GM12878 (cell line): ENCODE measurements around the gene TMEM138.

Source experiments
- ATF3 ChIP-seq: IDR thresholded peaks from 2 replicates; pipeline ENCODE4 v1.6.1; 2011; ENCODE audit warnings: low read depth, mild to moderate bottlenecking, low read length, moderate library complexity, borderline replicate concordance; ENCODE audit errors: extremely low read depth
- CEBPB ChIP-seq, 2 experiments: fragments of 150-350 bp in 1 of 2; IDR thresholded peaks; 2 replicates each; pipeline ENCODE4 v1.6.1; 2012 to 2014; ENCODE audit warnings: low read depth in 2 of 2, low read length in 2 of 2, borderline replicate concordance in 1 of 2, inconsistent platforms in 1 of 2
- CTCF ChIP-seq, 3 experiments: IDR thresholded peaks in 2 of 3; conservative IDR thresholded peaks in 1 of 3; 2 replicates each; pipeline ENCODE4 v1.5.1; 2011; ENCODE audit warnings: low read depth in 3 of 3, low read length in 3 of 3, mild to moderate bottlenecking in 3 of 3, control low read depth in 2 of 3, moderate library complexity in 2 of 3, inconsistent platforms in 1 of 3, mixed read lengths in 1 of 3; ENCODE audit not compliant: control insufficient read depth in 2 of 3, insufficient read depth in 1 of 3; ENCODE audit errors: extremely low read depth in 1 of 3
- E2F4 ChIP-seq: IDR thresholded peaks from 2 replicates; pipeline ENCODE4 v1.6.1; 2012; ENCODE audit warnings: low read depth, low read length, improper control_type of control experiment
- EZH2 ChIP-seq: IDR thresholded peaks from 2 replicates; pipeline ENCODE4 v1.6.1; 2012; ENCODE audit warnings: low read depth, mild to moderate bottlenecking, control low read depth, inconsistent platforms, low read length, borderline replicate concordance; ENCODE audit not compliant: control insufficient read depth
- KDM1A ChIP-seq: fragments of 200-600 bp; sonication (generic); IDR thresholded peaks from 2 replicates; pipeline ENCODE4 v1.6.1; 2016; ENCODE audit warnings: borderline replicate concordance
- MTA3 ChIP-seq: IDR thresholded peaks from 2 replicates; pipeline ENCODE4 v1.6.1; 2012; ENCODE audit warnings: low read length, inconsistent platforms, borderline replicate concordance
- POLR2A ChIP-seq: IDR thresholded peaks from 2 replicates; pipeline ENCODE4 v1.6.1; 2011; ENCODE audit warnings: low read depth, mild to moderate bottlenecking, low read length
- REST ChIP-seq: IDR thresholded peaks from 2 replicates; pipeline ENCODE4 v1.6.1; 2012; ENCODE audit warnings: mild to moderate bottlenecking, low read depth, low read length
- TAF1 ChIP-seq: IDR thresholded peaks from 2 replicates; pipeline ENCODE4 v1.6.1; 2011; ENCODE audit warnings: mild to moderate bottlenecking, low read depth, low read length, borderline replicate concordance
- ZBTB33 ChIP-seq: fragments of 450-650 bp; IDR thresholded peaks from 2 replicates; pipeline ENCODE4 v1.6.1; 2017; ENCODE audit warnings: mild to moderate bottlenecking
- ZNF274 ChIP-seq: IDR thresholded peaks from one replicate; pipeline ENCODE4 v1.8.0; 2011; ENCODE audit not compliant: insufficient read length, insufficient read depth

- TF ChIP-seq CTCF (IDR thresholded peaks at IDR 0.05 in 2 of 3, conservative IDR thresholded peaks at IDR 0.05 in 1 of 3; ENCODE audit: control insufficient read depth in 2 of 3, extremely low read depth in 1 of 3, insufficient read depth in 1 of 3, low read depth in 3 of 3, low read length in 3 of 3) (no peak), E2F4 (no peak), ZBTB33 (no peak), ZNF274 (no peak), MTA3 (no peak), KDM1A (no peak), EZH2 (no peak), CEBPB (IDR thresholded peaks at IDR 0.05; ENCODE audit: borderline replicate concordance in 1 of 2, low read depth in 2 of 2, low read length in 2 of 2) (no peak), REST (no peak), TAF1 (no peak), ATF3 (no peak), POLR2A (no peak)
These were observed 53.2 kb downstream of the TMEM138 start for GRCh38 chr11:61415381-61415780.
